CD4-positive, alpha-beta T cell (primary cell): ENCODE data around the gene CPB1. TPM values are rescaled to one million over a fixed set of nuclear protein-coding genes. Genes with fewer than 3 reads are reported as not detected.

ENCODE experiments used
- ATAC-seq: fragments of 200-7000 bp; cut with Tn5 transposase; one replicate; pipeline ENCODE4 v1.10.0; 2022; ENCODE audit warnings: mild to moderate bottlenecking; ENCODE audit not compliant: poor library complexity
- CTCF ChIA-PET: fragments of 350-600 bp; sonication (Branson Sonifier 250); formaldehyde crosslinking; loops from one replicate; lab custom pipeline; 2021; ENCODE audit warnings: antibody characterized with exemption, inconsistent platforms; lab: Charles Lee
- POLR2A ChIA-PET: fragments of 350-600 bp; sonication (Branson Sonifier 250); formaldehyde crosslinking; loops from one replicate; lab custom pipeline; 2021; ENCODE audit warnings: antibody characterized with exemption, inconsistent platforms; lab: Charles Lee
- DNase-seq, 14 experiments: peaks; one replicate each; pipeline ENCODE4 v3.0.0-alpha.2; 2013 to 2020; ENCODE audit warnings: mixed read lengths in 2 of 14
- H3K27ac ChIP-seq, 2 donors: one replicate each; pipeline versions ENCODE4 v1.5.1 to v1.7.0; 2013; ENCODE audit warnings: low read length in 2 of 2, low read depth in 1 of 2, mild to moderate bottlenecking in 1 of 2
- H3K27me3 ChIP-seq, 2 experiments: 1 replicate in 1 of 2; 2 replicates in 1 of 2; pipeline versions ENCODE4 v1.6.1 to v1.7.0; 2013; ENCODE audit warnings: low read length in 2 of 2, control low read depth in 1 of 2, mild to moderate bottlenecking in 1 of 2, moderate library complexity in 1 of 2; ENCODE audit not compliant: insufficient read depth in 2 of 2, control insufficient read depth in 1 of 2
- H3K36me3 ChIP-seq: one replicate; pipeline ENCODE4 v1.6.1; 2013; ENCODE audit warnings: low read length, control low read depth; ENCODE audit not compliant: insufficient read depth
- H3K4me1 ChIP-seq: one replicate; pipeline ENCODE4 v1.6.1; 2013; ENCODE audit warnings: low read length, control low read depth; ENCODE audit not compliant: insufficient read depth
- H3K4me3 ChIP-seq: one replicate; pipeline ENCODE4 v1.5.1; 2013; ENCODE audit warnings: mild to moderate bottlenecking, low read length, moderate library complexity
- H3K9me3 ChIP-seq, 2 experiments: 1 replicate in 1 of 2; 2 replicates in 1 of 2; pipeline versions ENCODE4 v1.6.1 to v1.7.0; 2013; ENCODE audit warnings: low read length in 2 of 2, mild to moderate bottlenecking in 2 of 2, control low read depth in 1 of 2, moderate library complexity in 1 of 2; ENCODE audit not compliant: control insufficient read depth in 1 of 2, insufficient read depth in 1 of 2
- H3K27ac Mint-ChIP-seq: one replicate; pipeline ENCODE4 v1.8.0; 2020; ENCODE audit warnings: mixed read lengths
- H3K27me3 Mint-ChIP-seq: one replicate; pipeline ENCODE4 v1.8.0; 2021; ENCODE audit warnings: mixed read lengths
- H3K36me3 Mint-ChIP-seq: one replicate; pipeline ENCODE4 v1.8.0; 2021; ENCODE audit warnings: low read depth, mixed read lengths
- H3K4me1 Mint-ChIP-seq: one replicate; pipeline ENCODE4 v1.8.0; 2021; ENCODE audit warnings: low read depth, mixed read lengths
- H3K4me3 Mint-ChIP-seq: one replicate; pipeline ENCODE4 v1.8.0; 2020; ENCODE audit warnings: mild to moderate bottlenecking, mixed read lengths
- H3K9me3 Mint-ChIP-seq: one replicate; pipeline ENCODE4 v1.8.0; 2020; ENCODE audit warnings: mixed read lengths
- CTCF ChIP-seq: fragments of 200-600 bp; IDR thresholded peaks from one replicate; pipeline ENCODE4 v1.8.0; 2022; ENCODE audit warnings: antibody characterized with exemption, mild to moderate bottlenecking
- intact Hi-C, 2 experiments: fragments of 100-400 bp; cut with DNase I in 1 of 2; cut with micrococcal nuclease in 1 of 2; formaldehyde crosslinking; loops; one replicate each; pipeline versions ENCODE4 v1.15.1 to v1.9.0; 2023 to 2025; cut with DNase I, micrococcal nuclease
- total RNA-seq, 174 experiments: library from RNA in 2 of 174; stranded (reverse) in 2 of 174; gene quantifications; one replicate each; pipeline ENCODE4 v1.2.3 and lab custom pipeline; 2021 to 2026

Gene CPB1
- total RNA-seq, 2 experiments from 2014 or later = not detected

- no peak overlapping the region for H3K4me3 ChIP-seq
- no peaks in the 10 kb centered on the region for H3K4me1 Mint-ChIP-seq
- no peak overlapping the region for H3K27ac Mint-ChIP-seq
- H3K27me3 ChIP-seq = no peaks in the 10 kb centered on the region
- no peaks in the 10 kb centered on the region for H3K36me3 ChIP-seq
- no peak overlapping the region for H3K27ac ChIP-seq
- no peaks in the 10 kb centered on the region for H3K4me1 ChIP-seq
- no peak for DNase-seq
- intact Hi-C loops = no loop called here
- H3K9me3 Mint-ChIP-seq = no peaks in the 10 kb centered on the region
- no peaks in the 10 kb centered on the region for H3K36me3 Mint-ChIP-seq
- H3K9me3 ChIP-seq = no peaks in the 10 kb centered on the region
- ATAC-seq = no peak
- no peak overlapping the region for H3K4me3 Mint-ChIP-seq
- peaks cover 12% of the 10 kb centered on the region for H3K27me3 Mint-ChIP-seq
- ChIA-PET POLR2A (no interaction called here), CTCF (no interaction called here)
- no peak for TF ChIP-seq CTCF
These were observed 17.8 kb upstream of the CPB1 start for GRCh38 chr3:148809835-148810234.

- H3K9me3 ChIP-seq = no peaks in the 10 kb centered on the region
- ATAC-seq (no peak), DNase-seq (no peak)
- Mint-ChIP-seq H3K36me3 (no peaks in the 10 kb centered on the region), H3K9me3 (no peaks in the 10 kb centered on the region), H3K4me1 (no peaks in the 10 kb centered on the region), H3K27ac (no peak overlapping the region), H3K27me3 (peaks cover 12% of the 10 kb centered on the region), H3K4me3 (no peak overlapping the region)
- H3K36me3 ChIP-seq = no peaks in the 10 kb centered on the region
- no peak overlapping the region for H3K4me3 ChIP-seq
- intact Hi-C loops = no loop called here
- TF ChIP-seq CTCF = no peak
- H3K27ac ChIP-seq = no peak overlapping the region
- POLR2A ChIA-PET = no interaction called here
- no peaks in the 10 kb centered on the region for H3K27me3 ChIP-seq
- CTCF ChIA-PET = no interaction called here
- H3K4me1 ChIP-seq = no peaks in the 10 kb centered on the region
These were observed 12.1 kb upstream of the CPB1 start for GRCh38 chr3:148815316-148816110.

- ChIA-PET POLR2A (no interaction called here), CTCF (no interaction called here)
- Mint-ChIP-seq H3K36me3 (no peaks in the 10 kb centered on the region), H3K4me1 (no peaks in the 10 kb centered on the region), H3K27ac (no peak overlapping the region), H3K27me3 (peaks cover 6% of the 10 kb centered on the region), H3K4me3 (no peak overlapping the region), H3K9me3 (no peaks in the 10 kb centered on the region)
- no peak for DNase-seq
- Histone ChIP-seq H3K36me3 (no peaks in the 10 kb centered on the region), H3K4me3 (no peak overlapping the region), H3K9me3 (no peaks in the 10 kb centered on the region), H3K4me1 (no peaks in the 10 kb centered on the region), H3K27me3 (no peaks in the 10 kb centered on the region), H3K27ac (no peak overlapping the region)
- no peak for TF ChIP-seq CTCF
- intact Hi-C loops = no loop called here
- ATAC-seq = no peak
These were observed 11.2 kb upstream of the CPB1 start for GRCh38 chr3:148816427-148816826.
